Fibroblast of skin of back (primary cell): ENCODE data around the gene C4orf54.

Experiments used
- DNase-seq: peaks from one replicate; pipeline ENCODE4 v3.0.0-alpha.2; 2013

Gene C4orf54

GRCh38 chr4:99617374-99617773, 40.3 kb downstream of the C4orf54 start:
- no peak for DNase-seq

GRCh38 chr4:99615170-99615820, 42.3 kb downstream of the C4orf54 start:
- DNase-seq = no peak

GRCh38 chr4:99614491-99614890, 43.1 kb downstream of the C4orf54 start:
- no peak for DNase-seq

GRCh38 chr4:99612704-99613103, 44.9 kb downstream of the C4orf54 start:
- DNase-seq = no peak

GRCh38 chr4:99612281-99612680, 45.3 kb downstream of the C4orf54 start:
- no peak for DNase-seq

- no peak for DNase-seq
Measured at GRCh38 chr4:99610605-99611175, 46.9 kb downstream of the C4orf54 start.

- no peak for DNase-seq
Measured at GRCh38 chr4:99608417-99608816, 49.2 kb downstream of the C4orf54 start.
